ENCODE measurements around the gene TMEM238. TPM values are rescaled to one million over a fixed set of nuclear protein-coding genes. Genes with fewer than 3 reads are reported as not detected.

Gene TMEM238
- total RNA-seq, 1 donor from 2014 or later: 7.9 TPM

- H3K27me3 Mint-ChIP-seq (ENCODE audit: low read depth): no peaks in the 10 kb centered on the region
- H3K9me3 Mint-ChIP-seq: no peaks in the 10 kb centered on the region
- H3K4me3 Mint-ChIP-seq (ENCODE audit: low read depth): no peak overlapping the region
- no peak overlapping the region for H3K27ac Mint-ChIP-seq
- intact Hi-C loops (cut with micrococcal nuclease): no loop called here
- H3K36me3 Mint-ChIP-seq (ENCODE audit: low read depth): peaks cover 32% of the 10 kb centered on the region
- DNase-seq (ENCODE audit: low spot score): no peak
- H3K4me1 Mint-ChIP-seq (ENCODE audit: low read depth): peaks cover 8% of the 10 kb centered on the region
These were observed 9.0 kb upstream of the TMEM238 start for GRCh38 chr19:55392820-55393761.

- Mint-ChIP-seq H3K9me3 (no peaks in the 10 kb centered on the region), H3K36me3 (ENCODE audit: low read depth) (peaks cover 44% of the 10 kb centered on the region), H3K4me1 (ENCODE audit: low read depth) (peaks cover 15% of the 10 kb centered on the region)
These were observed 7.9 kb upstream of the TMEM238 start for GRCh38 chr19:55391702-55392615.

DNA sequence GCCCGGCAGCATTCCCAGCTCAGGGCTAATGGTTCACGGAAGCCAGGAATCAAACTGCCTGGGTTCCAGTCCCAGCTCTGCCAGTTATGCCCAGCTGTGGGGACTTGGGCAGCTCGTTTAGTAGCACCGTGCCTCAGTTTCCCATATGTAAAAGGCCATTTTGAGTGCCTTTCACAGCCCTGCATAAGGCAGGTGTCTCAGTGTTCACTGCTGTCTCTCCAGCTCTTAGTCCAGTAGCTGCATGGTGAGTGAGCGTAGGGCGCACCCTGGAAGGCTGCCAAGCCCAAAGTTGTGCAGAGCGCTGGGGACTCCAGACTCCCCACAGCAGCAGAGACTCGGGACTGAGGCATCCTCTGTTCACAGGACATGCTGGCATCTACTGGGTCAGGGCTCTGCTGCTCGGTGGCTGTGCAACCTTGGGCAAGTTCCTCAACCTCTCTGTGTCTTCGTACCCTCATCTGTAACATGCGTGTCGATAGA lies 7.1 kb upstream of the TMEM238 start:
- Mint-ChIP-seq H3K4me1 (ENCODE audit: low read depth) (peaks cover 17% of the 10 kb centered on the region), H3K27ac (no peak overlapping the region), H3K27me3 (ENCODE audit: low read depth) (no peaks in the 10 kb centered on the region), H3K9me3 (no peaks in the 10 kb centered on the region), H3K36me3 (ENCODE audit: low read depth) (peaks cover 51% of the 10 kb centered on the region), H3K4me3 (ENCODE audit: low read depth) (no peak overlapping the region)
- no peak for DNase-seq (ENCODE audit: low spot score)
- intact Hi-C loops (cut with micrococcal nuclease): no loop called here

More at GRCh38 chr19:55391702-55392615, 7.9 kb upstream of the TMEM238 start:
- DNase-seq (ENCODE audit: low spot score): no peak
- Mint-ChIP-seq H3K4me3 (ENCODE audit: low read depth) (no peak overlapping the region), H3K27me3 (ENCODE audit: low read depth) (no peaks in the 10 kb centered on the region), H3K27ac (no peak overlapping the region)
- intact Hi-C loops (cut with micrococcal nuclease): no loop called here

- peaks cover 57% of the 10 kb centered on the region for H3K36me3 Mint-ChIP-seq (ENCODE audit: low read depth)
- intact Hi-C loops (cut with micrococcal nuclease): no loop called here
- H3K9me3 Mint-ChIP-seq: no peaks in the 10 kb centered on the region
- no peak overlapping the region for H3K4me3 Mint-ChIP-seq (ENCODE audit: low read depth)
- no peak for DNase-seq (ENCODE audit: low spot score)
- H3K4me1 Mint-ChIP-seq (ENCODE audit: low read depth): peaks cover 18% of the 10 kb centered on the region
- H3K27ac Mint-ChIP-seq: peak overlapping the region; percentile 7
- no peaks in the 10 kb centered on the region for H3K27me3 Mint-ChIP-seq (ENCODE audit: low read depth)
These were observed 6.4 kb upstream of the TMEM238 start for GRCh38 chr19:55390461-55390880.

DNA sequence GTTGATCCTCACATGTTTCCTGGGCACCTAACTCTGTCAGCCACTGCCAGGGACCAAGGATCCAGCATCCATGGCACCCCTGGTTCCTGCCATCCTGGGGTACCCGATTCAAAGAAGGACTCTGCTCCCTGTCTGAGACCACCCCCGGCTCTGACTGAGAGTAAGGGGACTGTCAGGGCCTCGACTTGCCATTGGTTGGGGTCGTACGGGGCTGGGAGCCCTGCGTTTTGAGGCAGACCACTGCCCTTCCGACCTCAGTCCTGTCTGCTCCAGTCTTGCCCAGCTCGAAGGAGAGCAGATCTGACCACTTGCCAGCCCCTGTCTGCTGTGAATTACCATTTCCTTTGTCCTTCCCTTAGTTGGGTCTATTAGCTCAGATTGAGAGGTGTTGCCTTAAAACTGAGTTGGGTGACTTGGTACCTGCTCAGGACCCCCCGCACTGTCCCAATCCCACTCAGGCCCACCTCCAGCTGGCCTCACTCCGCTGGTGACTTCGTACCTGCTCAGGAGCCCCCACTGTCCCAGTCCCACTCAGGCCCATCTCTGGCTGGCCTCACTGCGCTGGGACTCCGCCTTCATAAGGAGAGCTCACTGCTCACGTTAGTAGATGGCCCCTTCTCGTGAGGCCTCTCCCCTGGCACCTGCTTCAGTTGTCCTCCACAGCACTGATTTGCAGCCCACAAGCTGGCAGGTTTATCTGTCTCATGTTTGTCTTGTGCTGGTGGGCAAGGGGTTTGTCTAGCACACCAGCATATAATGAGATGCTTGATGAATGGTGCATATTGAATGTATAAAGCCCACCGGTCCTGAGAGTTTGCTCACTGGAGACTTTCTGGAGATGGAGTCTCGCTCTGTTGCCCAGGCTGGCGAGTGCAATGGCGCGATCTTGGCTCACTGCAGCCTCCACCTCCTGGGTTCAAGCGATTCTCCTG lies 5.6 kb upstream of the TMEM238 start:
- intact Hi-C loops (cut with micrococcal nuclease): loop anchor here (5.0 to 10.0 kb wide), 3 partner anchors 87 to 253 kb away; partner anchors contain the start of genes ZNF524, ZNF580, ZNF581 and ZNF865

GRCh38 chr19:55387736-55388497 lies 3.8 kb upstream of the TMEM238 start:
- DNase-seq (ENCODE audit: low spot score): no peak
- intact Hi-C loops (cut with micrococcal nuclease): loop anchor here (5.0 to 10.0 kb wide), 3 partner anchors 86 to 254 kb away; partner anchors contain the start of genes ZNF524, ZNF580, ZNF581 and ZNF865
- Mint-ChIP-seq H3K4me3 (ENCODE audit: low read depth) (peak overlapping the region; percentile 100), H3K9me3 (no peaks in the 10 kb centered on the region), H3K27ac (no peak overlapping the region), H3K27me3 (ENCODE audit: low read depth) (no peaks in the 10 kb centered on the region), H3K36me3 (ENCODE audit: low read depth) (peaks cover 62% of the 10 kb centered on the region), H3K4me1 (ENCODE audit: low read depth) (peaks cover 30% of the 10 kb centered on the region)

More for the DNA sequence above, 5.6 kb upstream of the TMEM238 start:
- DNase-seq (ENCODE audit: low spot score): no peak
- Mint-ChIP-seq H3K4me1 (ENCODE audit: low read depth) (peaks cover 26% of the 10 kb centered on the region), H3K36me3 (ENCODE audit: low read depth) (peaks cover 57% of the 10 kb centered on the region), H3K27me3 (ENCODE audit: low read depth) (no peaks in the 10 kb centered on the region), H3K4me3 (ENCODE audit: low read depth) (peak overlapping the region; percentile 33), H3K9me3 (no peaks in the 10 kb centered on the region), H3K27ac (no peak overlapping the region)

DNA sequence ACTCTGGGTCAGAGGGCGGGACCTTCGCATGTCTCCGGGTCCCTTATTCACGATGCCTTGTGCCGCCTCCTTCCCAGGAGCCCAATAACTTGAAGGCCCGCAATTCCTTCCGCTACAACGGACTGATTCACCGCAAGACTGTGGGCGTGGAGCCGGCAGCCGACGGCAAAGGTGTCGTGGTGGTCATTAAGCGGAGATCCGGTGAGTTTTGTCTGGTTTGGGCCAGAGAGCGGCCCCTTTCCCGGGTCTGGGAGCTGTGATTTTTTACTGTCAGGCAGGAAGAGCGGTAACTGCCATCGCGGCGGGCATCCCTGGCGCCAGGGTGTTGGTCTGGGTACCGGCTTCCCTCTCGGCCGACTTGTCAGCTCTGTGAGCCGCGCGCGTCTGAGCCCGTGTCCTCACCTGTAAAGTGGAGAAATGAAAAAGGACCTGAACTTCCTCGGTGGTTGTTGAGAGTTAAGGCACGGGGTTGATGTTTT lies 2.4 kb upstream of the TMEM238 start:
- intact Hi-C loops (cut with micrococcal nuclease): loop anchor here (5.0 to 10.0 kb wide), 3 partner anchors 84 to 256 kb away; partner anchors contain the start of genes ZNF524, ZNF580, ZNF581 and ZNF865
- no peak for DNase-seq (ENCODE audit: low spot score)
- Mint-ChIP-seq H3K27ac (peak overlapping the region; percentile 94), H3K36me3 (ENCODE audit: low read depth) (peaks cover 71% of the 10 kb centered on the region), H3K4me3 (ENCODE audit: low read depth) (peak overlapping the region; percentile 100), H3K9me3 (no peaks in the 10 kb centered on the region), H3K4me1 (ENCODE audit: low read depth) (peaks cover 42% of the 10 kb centered on the region), H3K27me3 (ENCODE audit: low read depth) (no peaks in the 10 kb centered on the region)

DNA sequence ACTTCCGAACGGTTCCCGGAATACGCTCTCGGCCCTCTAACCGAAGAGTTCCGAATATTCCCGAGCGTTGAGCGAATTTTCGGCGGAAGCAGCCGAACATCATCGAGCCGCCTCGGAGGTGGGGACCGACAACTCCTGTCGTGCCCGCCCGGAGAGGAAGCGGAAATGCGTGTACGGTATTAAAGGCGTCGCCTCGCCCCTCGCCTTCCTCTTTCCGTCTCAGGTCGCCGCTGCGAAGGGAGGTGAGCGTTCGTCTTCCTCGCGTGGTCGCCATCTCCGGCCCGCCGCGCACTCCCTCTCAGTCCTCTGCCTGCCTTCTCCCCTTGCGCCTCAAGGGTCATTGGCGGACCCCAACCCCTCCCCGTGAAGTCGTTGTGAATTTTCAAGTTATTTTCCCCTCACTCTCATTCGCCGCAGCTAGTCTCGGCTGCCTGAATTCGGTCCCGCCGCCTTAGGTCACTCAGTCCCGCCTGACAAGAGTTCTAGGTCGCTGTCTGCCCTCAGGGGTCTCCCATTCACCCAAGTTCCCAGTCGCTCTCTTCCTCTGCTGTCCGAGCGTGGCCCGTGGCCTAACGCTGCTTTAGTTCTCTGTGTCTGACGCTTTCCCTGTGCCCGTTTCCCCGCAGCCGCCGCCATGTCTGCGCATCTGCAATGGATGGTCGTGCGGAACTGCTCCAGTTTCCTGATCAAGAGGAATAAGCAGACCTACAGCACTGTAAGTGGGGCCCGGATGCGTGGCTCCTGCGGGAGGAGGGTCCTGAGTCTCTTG lies 1.8 kb upstream of the TMEM238 start, which contains the start of gene RPL28:
TSS of gene RPL28 (plus strand) at position 209 of the 769 bp plus-strand sequence. CDS start at position 635, 426 bp downstream.
- peak; percentile 99 for DNase-seq (ENCODE audit: low spot score)
- Mint-ChIP-seq H3K4me1 (ENCODE audit: low read depth) (peaks cover 44% of the 10 kb centered on the region), H3K4me3 (ENCODE audit: low read depth) (peak within 1 kb of the TSS; percentile 100), H3K27me3 (ENCODE audit: low read depth) (no peaks in the 10 kb centered on the region), H3K9me3 (no peaks in the 10 kb centered on the region), H3K27ac (peak within 1 kb of the TSS; percentile 94), H3K36me3 (ENCODE audit: low read depth) (peaks cover 71% of the 10 kb centered on the region)
- intact Hi-C loops (cut with micrococcal nuclease): loop anchor here (1.0 to 10.0 kb wide), 6 partner anchors 21 to 256 kb away; partner anchors contain the start of genes KMT5C, PPP6R1, UBE2S and ZNF524

GRCh38 chr19:55384920-55385723 lies 1.0 kb upstream of the TMEM238 start:
- intact Hi-C loops (cut with micrococcal nuclease): loop anchor here (1.0 to 10.0 kb wide), 6 partner anchors 22 to 257 kb away; partner anchors contain the start of genes KMT5C, PPP6R1, UBE2S and ZNF524
- H3K27ac Mint-ChIP-seq: peak overlapping the region; percentile 94
- H3K36me3 Mint-ChIP-seq (ENCODE audit: low read depth): peaks cover 69% of the 10 kb centered on the region
- no peaks in the 10 kb centered on the region for H3K9me3 Mint-ChIP-seq
- peaks cover 44% of the 10 kb centered on the region for H3K4me1 Mint-ChIP-seq (ENCODE audit: low read depth)
- peak; percentile 94 for DNase-seq (ENCODE audit: low spot score)
- H3K27me3 Mint-ChIP-seq (ENCODE audit: low read depth): no peaks in the 10 kb centered on the region
- H3K4me3 Mint-ChIP-seq (ENCODE audit: low read depth): peak overlapping the region; percentile 100
